Thymus (tissue), 11 donors: ENCODE measurements around the gene TXNDC11. TPM values are rescaled to one million over a fixed set of nuclear protein-coding genes. Genes with fewer than 3 reads are reported as not detected.

Source experiments
- DNase-seq, 9 donors: peaks; one replicate each; pipeline ENCODE4 v3.0.0-alpha.2; 2013; ENCODE audit warnings: low spot score in 9 of 9, low read depth in 6 of 9, missing footprints in 1 of 9
- H3K27ac ChIP-seq, 2 donors: one replicate each; pipeline ENCODE4 v1.5.1; 2013; ENCODE audit warnings: control low read depth in 1 of 2, low read depth in 1 of 2, low read length in 1 of 2, mild to moderate bottlenecking in 1 of 2, moderate library complexity in 1 of 2
- H3K27me3 ChIP-seq, 2 donors: one replicate each; pipeline ENCODE4 v1.5.1; 2013; ENCODE audit warnings: low read length in 1 of 2; ENCODE audit not compliant: control insufficient read depth in 2 of 2, insufficient read depth in 1 of 2
- H3K36me3 ChIP-seq, 2 donors: one replicate each; pipeline ENCODE4 v1.5.1; 2013; ENCODE audit warnings: low read length in 1 of 2, mild to moderate bottlenecking in 1 of 2, moderate library complexity in 1 of 2; ENCODE audit not compliant: control insufficient read depth in 2 of 2, insufficient read depth in 2 of 2
- H3K4me1 ChIP-seq, 2 donors: one replicate each; pipeline ENCODE4 v1.5.1; 2013; ENCODE audit warnings: low read length in 2 of 2; ENCODE audit not compliant: control insufficient read depth in 2 of 2, insufficient read depth in 2 of 2
- H3K4me3 ChIP-seq, 2 donors: one replicate each; pipeline ENCODE4 v1.5.1; 2013; ENCODE audit warnings: low read length in 2 of 2, control low read depth in 1 of 2, mild to moderate bottlenecking in 1 of 2
- H3K9me3 ChIP-seq, 2 donors: one replicate each; pipeline ENCODE4 v1.5.1; 2013; ENCODE audit warnings: low read length in 1 of 2, mild to moderate bottlenecking in 1 of 2; ENCODE audit not compliant: control insufficient read depth in 2 of 2, insufficient read depth in 1 of 2
- WGBS: extraction: QIAGEN DNeasy Blood & Tissue Kit; methylation state at CpG from one replicate; pipeline ENCODE4 v1.1.7; 2013; 5-methylcytosine and 5-hydroxymethylcytosine counted together
- polyA plus RNA-seq: library from polyadenylated mRNA; stranded (reverse); fragments of 200-250 nt; gene quantifications from one replicate; pipeline ENCODE4 v1.2.3, GENCODE V29; 2013
- total RNA-seq: library from RNA; stranded (reverse); fragments of 120-200 nt; gene quantifications from one replicate; pipeline ENCODE4 v1.2.4, GENCODE V29; 2013
- donor health status: healthy.

Gene TXNDC11
- total and polyA plus RNA-seq, 2 donors = 22.9 to 46.4 TPM

DNA sequence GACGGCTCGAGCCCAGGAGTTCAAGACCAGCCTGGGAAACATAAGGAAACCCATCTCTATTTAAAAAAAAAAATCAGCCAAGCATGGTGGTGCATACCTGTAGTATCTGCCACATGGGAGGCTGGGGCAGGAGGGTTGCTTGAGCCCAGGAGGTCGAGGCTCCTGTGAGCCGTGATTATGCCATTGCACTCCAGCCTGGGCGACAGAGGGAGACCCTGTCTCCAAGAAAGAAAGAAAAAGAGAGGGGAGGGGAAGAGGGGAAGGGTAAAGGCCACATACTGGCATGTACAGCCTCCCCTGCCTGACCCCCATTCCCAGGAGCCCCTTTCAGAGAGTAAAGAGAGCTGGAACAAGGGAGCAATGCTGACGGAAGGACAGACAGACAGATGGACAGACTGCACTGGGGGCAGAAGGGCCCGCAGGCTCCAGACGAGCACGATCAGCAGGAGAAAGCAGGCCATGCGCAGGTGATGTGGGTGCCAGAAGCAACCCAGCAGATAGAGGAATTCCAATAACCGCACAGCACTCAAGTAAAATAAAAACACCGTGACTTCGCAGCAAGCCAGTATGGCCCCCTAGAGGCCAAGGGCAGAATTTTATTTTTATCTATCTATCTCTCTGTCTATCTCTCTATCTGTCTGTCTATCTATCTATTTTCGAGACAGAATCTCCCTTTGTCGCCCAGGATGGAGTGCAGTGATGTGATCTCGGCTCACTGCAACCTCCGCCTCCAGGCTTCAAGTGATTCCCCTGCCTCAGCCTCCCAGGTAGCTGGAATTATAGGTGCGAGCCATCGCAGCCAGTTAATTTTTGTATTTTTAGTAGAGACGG, 101.5 kb downstream of the TXNDC11 start:
- no peaks in the 10 kb centered on the region for H3K36me3 ChIP-seq
- peak in 2 of 9 donors; percentile 58 to 69 for DNase-seq
- peaks cover 0 to 4% of the 10 kb centered on the region in 2 donors for H3K9me3 ChIP-seq
- peak overlapping the region; percentile 26 to 80 for H3K27ac ChIP-seq
- no peaks in the 10 kb centered on the region for H3K27me3 ChIP-seq
- peaks cover 4 to 20% of the 10 kb centered on the region in 2 donors for H3K4me1 ChIP-seq
- no peak overlapping the region for H3K4me3 ChIP-seq
- 44% methylated on average over 20 of the region's 20 CpGs for WGBS

DNA sequence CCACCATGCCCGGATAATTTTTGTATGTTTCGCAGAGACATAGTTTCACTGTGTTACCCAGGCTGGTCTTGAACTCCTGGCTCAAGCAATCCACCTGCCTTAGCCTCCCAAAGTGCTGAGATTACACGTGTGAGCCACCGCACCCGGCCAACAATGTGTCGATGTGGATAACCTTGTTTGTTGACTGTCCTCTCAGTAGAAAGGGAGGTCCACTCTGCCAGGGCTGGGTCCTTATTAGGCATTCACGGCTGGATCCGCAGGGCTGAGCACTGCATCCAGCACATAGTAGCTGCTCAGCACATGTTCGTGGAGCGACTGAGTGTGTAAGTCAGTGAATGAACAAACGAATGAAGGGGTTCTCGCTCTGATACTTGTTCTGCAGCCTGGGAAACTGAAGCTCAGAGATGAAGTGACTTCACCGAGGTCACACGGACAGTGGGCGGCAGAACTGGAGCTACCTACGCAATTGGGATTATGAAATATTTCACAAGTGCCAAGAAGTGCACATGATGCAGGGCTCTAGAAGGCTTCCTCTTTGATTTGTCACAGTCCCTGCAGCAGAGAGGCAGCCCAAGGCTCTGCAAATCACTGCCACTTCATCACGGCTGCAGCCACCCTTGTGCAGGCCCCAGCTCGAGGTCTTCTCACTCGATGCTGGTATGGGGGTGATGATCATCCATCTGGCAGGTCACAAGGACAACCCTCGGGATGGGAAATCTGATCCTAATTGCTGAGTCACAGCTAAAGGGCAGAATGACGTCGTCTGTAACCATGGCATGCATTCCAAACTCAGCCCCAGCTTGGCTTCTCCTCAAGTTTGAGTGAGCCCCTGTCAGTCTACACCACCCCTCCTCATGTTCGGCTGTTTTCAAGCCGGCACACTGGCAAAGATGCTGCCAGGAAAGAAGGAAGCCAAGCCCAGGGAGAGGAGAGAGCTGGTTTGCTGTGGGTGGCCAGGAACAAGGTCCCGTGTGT, 102.4 kb downstream of the TXNDC11 start:
- no peak for DNase-seq
- Histone ChIP-seq H3K36me3 (no peaks in the 10 kb centered on the region), H3K27me3 (no peaks in the 10 kb centered on the region), H3K9me3 (peaks cover 0 to 4% of the 10 kb centered on the region in 2 donors), H3K27ac (peak overlapping the region; percentile 26 to 80), H3K4me1 (peaks cover 4 to 28% of the 10 kb centered on the region in 2 donors), H3K4me3 (no peak overlapping the region)
- 90% methylated on average over 25 of the region's 25 CpGs for WGBS

DNA sequence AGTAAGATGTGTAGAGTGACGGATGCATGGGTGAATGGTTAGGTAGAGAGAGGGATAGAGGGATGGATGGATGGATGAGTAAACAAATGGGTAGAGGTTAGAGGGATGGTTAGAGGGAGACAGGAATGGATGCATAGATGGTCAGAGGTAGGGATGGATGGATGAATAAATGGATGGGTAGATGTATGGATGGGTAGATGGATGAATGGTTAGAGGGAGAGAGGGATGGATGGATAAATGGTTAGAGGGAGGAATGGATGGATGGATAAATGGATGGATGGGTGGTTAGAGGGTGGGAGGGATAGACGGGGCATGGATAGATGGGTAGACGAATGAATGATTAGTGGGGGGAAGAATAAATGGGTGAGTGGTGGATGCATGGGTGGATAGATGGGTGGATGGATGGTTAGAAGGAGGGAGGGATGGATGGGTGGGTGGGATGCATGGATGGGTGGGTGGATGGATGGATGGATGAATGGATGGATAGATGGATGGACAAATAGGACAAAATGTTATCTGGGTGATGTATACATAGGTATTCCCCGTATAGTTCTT, 103.6 kb downstream of the TXNDC11 start:
- WGBS = 61% methylated on average over 4 of the region's 4 CpGs
- H3K4me1 ChIP-seq = peaks cover 4 to 28% of the 10 kb centered on the region in 2 donors
- H3K27me3 ChIP-seq = no peaks in the 10 kb centered on the region
- no peak overlapping the region for H3K27ac ChIP-seq
- peaks cover 0 to 4% of the 10 kb centered on the region in 2 donors for H3K9me3 ChIP-seq
- H3K4me3 ChIP-seq = no peak overlapping the region
- no peaks in the 10 kb centered on the region for H3K36me3 ChIP-seq
- no peak for DNase-seq

DNA sequence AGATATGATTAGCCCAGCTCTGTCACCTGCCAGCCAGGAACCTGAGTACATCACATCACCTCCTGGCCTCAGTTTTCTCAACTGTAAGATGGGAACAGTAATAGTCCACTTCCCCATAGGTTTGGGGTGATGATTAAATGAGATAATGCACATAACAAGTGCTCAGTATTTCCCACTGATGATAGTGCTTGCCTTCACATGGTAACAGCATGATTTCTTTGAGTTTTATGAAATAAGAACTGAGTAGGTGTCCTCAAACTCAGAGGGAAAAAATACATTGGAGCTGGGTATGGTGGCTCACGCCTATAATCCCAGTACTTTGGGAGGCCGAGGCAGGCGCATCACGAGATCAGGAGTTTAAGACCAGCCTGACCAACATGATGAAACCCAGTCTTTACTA, 104.5 kb downstream of the TXNDC11 start:
- H3K4me3 ChIP-seq = no peak overlapping the region
- H3K4me1 ChIP-seq = peaks cover 4 to 28% of the 10 kb centered on the region in 2 donors
- no peak for DNase-seq
- no peaks in the 10 kb centered on the region for H3K27me3 ChIP-seq
- 86% methylated on average over 4 of the region's 4 CpGs for WGBS
- no peak overlapping the region for H3K27ac ChIP-seq
- H3K36me3 ChIP-seq = no peaks in the 10 kb centered on the region
- H3K9me3 ChIP-seq = peaks cover 0 to 4% of the 10 kb centered on the region in 2 donors

DNA sequence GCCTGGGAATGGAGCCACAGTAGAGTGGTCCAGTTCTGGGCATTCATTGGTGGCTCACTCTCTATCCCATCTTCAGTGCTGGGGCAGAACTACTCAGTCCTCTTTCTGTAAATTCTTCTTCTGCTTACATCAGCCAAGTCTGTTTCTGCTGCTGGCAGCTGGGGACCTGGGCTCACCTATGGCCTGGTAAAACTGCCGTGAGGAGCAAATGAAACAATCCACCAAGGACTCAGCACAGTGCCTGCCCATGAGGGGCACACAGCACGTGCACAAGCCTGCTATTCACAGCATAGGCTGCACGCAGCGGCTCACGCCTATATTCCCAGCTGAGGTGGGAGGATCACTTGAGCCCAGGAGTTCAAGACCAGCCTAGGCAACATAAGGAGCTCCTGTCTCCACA, 105.3 kb downstream of the TXNDC11 start:
- H3K27ac ChIP-seq = no peak overlapping the region
- H3K4me1 ChIP-seq = peaks cover 4 to 31% of the 10 kb centered on the region in 2 donors
- peaks cover 0 to 4% of the 10 kb centered on the region in 2 donors for H3K9me3 ChIP-seq
- H3K36me3 ChIP-seq = no peaks in the 10 kb centered on the region
- DNase-seq = no peak
- 97% methylated on average over 5 of the region's 5 CpGs for WGBS
- no peaks in the 10 kb centered on the region for H3K27me3 ChIP-seq
- H3K4me3 ChIP-seq = no peak overlapping the region

DNA sequence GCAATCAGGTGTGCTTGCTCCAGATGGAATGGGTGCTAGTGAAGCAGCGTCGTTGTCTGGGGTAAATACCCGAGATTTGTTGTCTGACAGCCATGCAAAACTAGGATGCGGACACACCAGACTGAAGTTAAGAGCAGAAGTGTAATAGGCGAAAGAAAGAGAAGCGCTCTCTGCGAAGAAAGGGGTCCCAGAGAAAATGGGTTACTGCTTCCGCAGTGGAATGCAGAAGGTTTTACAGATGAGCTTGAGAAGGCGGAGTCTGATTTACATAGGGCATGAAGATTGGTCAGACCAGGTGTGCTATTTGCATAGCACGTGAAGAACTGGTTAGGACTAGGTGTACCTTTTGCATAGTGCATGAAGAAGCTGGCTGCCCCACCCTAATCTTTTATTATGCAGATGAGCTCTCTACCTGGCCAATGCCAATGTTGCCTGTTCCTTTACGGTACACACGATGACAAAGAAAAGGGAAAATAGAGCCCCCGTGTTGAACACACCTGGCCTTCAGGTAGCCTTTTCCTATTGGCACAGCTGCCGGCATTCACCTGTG, 106.4 kb downstream of the TXNDC11 start:
- H3K4me3 ChIP-seq = no peak overlapping the region
- DNase-seq = peak in 3 of 9 donors; percentile 32 to 68 (median 49)
- no peaks in the 10 kb centered on the region for H3K36me3 ChIP-seq
- H3K27me3 ChIP-seq = no peaks in the 10 kb centered on the region
- H3K27ac ChIP-seq = no peak overlapping the region
- H3K4me1 ChIP-seq = peaks cover 2 to 31% of the 10 kb centered on the region in 2 donors
- 72% methylated on average over 14 of the region's 14 CpGs for WGBS
- peaks cover 0 to 4% of the 10 kb centered on the region in 2 donors for H3K9me3 ChIP-seq

DNA sequence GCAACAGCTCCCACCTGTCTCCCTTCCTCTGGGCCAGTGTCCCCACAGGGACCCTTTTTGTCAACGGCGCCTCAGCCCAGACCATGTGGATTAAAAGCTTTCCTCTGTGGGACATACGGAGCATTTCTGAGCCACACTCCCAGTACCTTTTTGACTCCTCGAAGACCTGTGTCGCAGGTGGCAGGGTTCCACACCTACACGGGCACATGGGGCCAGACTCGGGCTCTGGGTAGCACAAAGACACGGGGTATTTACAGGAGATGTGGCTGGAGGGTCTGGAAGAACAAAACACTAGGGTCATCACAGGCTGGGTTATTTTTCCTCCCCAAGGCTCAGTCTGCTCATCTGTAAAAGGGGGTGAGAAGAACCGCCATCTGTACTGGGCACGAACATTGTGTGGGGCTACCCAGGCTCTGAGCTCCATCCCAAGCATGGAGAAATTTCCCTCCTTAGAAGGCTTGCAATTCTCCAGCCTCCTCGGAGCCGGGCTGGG, 106.9 kb downstream of the TXNDC11 start:
- Histone ChIP-seq H3K9me3 (peaks cover 0 to 3% of the 10 kb centered on the region in 2 donors), H3K27me3 (no peaks in the 10 kb centered on the region), H3K4me3 (no peak overlapping the region), H3K36me3 (no peaks in the 10 kb centered on the region), H3K27ac (no peak overlapping the region), H3K4me1 (peaks cover under 1 to 31% of the 10 kb centered on the region in 2 donors)
- no peak for DNase-seq
- 89% methylated on average over 12 of the region's 12 CpGs for WGBS

DNA sequence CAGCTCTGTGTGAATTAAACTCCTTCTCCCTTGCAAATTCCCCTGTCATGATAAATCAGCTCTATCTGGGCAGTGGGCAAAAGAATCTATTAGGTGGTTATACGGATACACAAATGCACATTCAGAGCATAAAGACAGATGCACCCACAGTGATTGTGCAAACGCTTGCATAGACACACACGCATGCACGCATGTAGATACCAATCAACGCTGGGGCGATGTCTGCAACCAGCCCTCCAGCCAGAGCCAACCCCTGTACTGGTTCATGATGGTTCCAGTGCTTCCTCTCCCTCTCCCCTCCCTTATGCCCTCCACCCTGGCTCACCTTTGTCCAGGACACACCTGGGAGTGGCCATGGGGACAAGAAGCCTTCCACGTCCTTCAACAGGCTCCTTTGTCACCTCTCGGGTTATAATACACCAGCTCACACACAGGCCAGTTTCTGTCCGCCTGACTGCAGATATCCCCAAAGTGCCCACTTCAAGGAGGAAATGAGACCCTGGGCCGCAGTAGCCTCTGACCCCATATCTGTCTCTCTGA, 107.5 kb downstream of the TXNDC11 start:
- no peak for DNase-seq
- H3K9me3 ChIP-seq = no peaks in the 10 kb centered on the region
- H3K27ac ChIP-seq = no peak overlapping the region
- no peaks in the 10 kb centered on the region for H3K27me3 ChIP-seq
- no peaks in the 10 kb centered on the region for H3K36me3 ChIP-seq
- H3K4me1 ChIP-seq = peaks cover 6 to 31% of the 10 kb centered on the region in 2 donors
- no peak overlapping the region for H3K4me3 ChIP-seq
- 97% methylated on average over 10 of the region's 10 CpGs for WGBS
